HEK293 (cell line): ENCODE results near the gene BCL2L11.

Source experiments
- CTCF ChIP-seq: fragments of 450-650 bp; formaldehyde crosslinking; IDR thresholded peaks from 2 replicates; pipeline ENCODE4 v1.5.1; 2016; ENCODE audit warnings: missing biosample characterization, missing genetic modification characterization
- KLF16 ChIP-seq: fragments of 450-650 bp; formaldehyde crosslinking; IDR thresholded peaks from 2 replicates; pipeline ENCODE4 v1.5.1; 2017; ENCODE audit warnings: missing biosample characterization, missing genetic modification characterization
- REST ChIP-seq: fragments of 450-650 bp; formaldehyde crosslinking; IDR thresholded peaks from 2 replicates; pipeline ENCODE4 v1.5.1; 2016; ENCODE audit warnings: missing biosample characterization, missing genetic modification characterization
- SP2 ChIP-seq: fragments of 450-650 bp; formaldehyde crosslinking; IDR thresholded peaks from 2 replicates; pipeline ENCODE4 v1.5.1; 2016; ENCODE audit warnings: missing biosample characterization, missing genetic modification characterization
- ZIC2 ChIP-seq: fragments of 450-650 bp; formaldehyde crosslinking; IDR thresholded peaks from 2 replicates; pipeline ENCODE4 v1.5.1; 2016; ENCODE audit warnings: missing biosample characterization, missing genetic modification characterization
- ZNF157 ChIP-seq: fragments of 450-650 bp; formaldehyde crosslinking; IDR thresholded peaks from 2 replicates; pipeline ENCODE4 v1.5.1; 2016; ENCODE audit warnings: missing biosample characterization, missing genetic modification characterization
- ZNF24 ChIP-seq: fragments of 450-650 bp; formaldehyde crosslinking; IDR thresholded peaks from 2 replicates; pipeline ENCODE4 v1.5.1; 2016; ENCODE audit warnings: missing biosample characterization, missing genetic modification characterization
- ZNF274 ChIP-seq, 2 experiments: fragments of 200-500 bp in 1 of 2; fragments of 450-650 bp in 1 of 2; sonication (Bioruptor generic) in 1 of 2; formaldehyde crosslinking in 1 of 2; IDR thresholded peaks; 2 replicates each; pipeline versions ENCODE4 v1.5.1 to v1.6.1; 2014 to 2016; ENCODE audit warnings: borderline replicate concordance in 1 of 2, inconsistent platforms in 1 of 2, low read length in 1 of 2, missing biosample characterization in 1 of 2, missing genetic modification characterization in 1 of 2
- ZNF629 ChIP-seq: fragments of 450-650 bp; formaldehyde crosslinking; IDR thresholded peaks from 2 replicates; pipeline ENCODE4 v1.5.1; 2017; ENCODE audit warnings: missing biosample characterization, missing genetic modification characterization
- ZNF747 ChIP-seq: fragments of 450-650 bp; formaldehyde crosslinking; IDR thresholded peaks from 2 replicates; pipeline ENCODE4 v1.5.1; 2016; ENCODE audit warnings: missing biosample characterization, missing genetic modification characterization
- ZSCAN30 ChIP-seq: fragments of 450-650 bp; IDR thresholded peaks from 2 replicates; pipeline ENCODE4 v1.5.1; 2018; ENCODE audit warnings: missing biosample characterization, mild to moderate bottlenecking, missing genetic modification characterization, moderate library complexity

- TF ChIP-seq ZNF274 (IDR thresholded peaks at IDR 0.05; ENCODE audit: low read length) (no peak), ZNF274 (tag by site-specific recombination; IDR thresholded peaks at IDR 0.05; ENCODE audit: borderline replicate concordance) (no peak), ZSCAN30 (tag by site-specific recombination) (no peak), ZNF157 (no peak), CTCF (no peak), REST (tag by site-specific recombination) (no peak), KLF16 (no peak), ZNF629 (tag by site-specific recombination) (no peak), SP2 (tag by site-specific recombination) (no peak), ZIC2 (no peak), ZNF747 (tag by site-specific recombination) (no peak), ZNF24 (tag by site-specific recombination) (no peak)
Observed at GRCh38 chr2:111173856-111174255, 53.1 kb downstream of the BCL2L11 start.
